GM21529 (cell line): ENCODE results near the gene NANOS2.

Experiments
- ATAC-seq: cut with Tn5 transposase; IDR thresholded peaks from one replicate; pipeline ENCODE4 v1.9.1; 2021; ENCODE audit not compliant: unreplicated experiment

NANOS2 gene

DNA sequence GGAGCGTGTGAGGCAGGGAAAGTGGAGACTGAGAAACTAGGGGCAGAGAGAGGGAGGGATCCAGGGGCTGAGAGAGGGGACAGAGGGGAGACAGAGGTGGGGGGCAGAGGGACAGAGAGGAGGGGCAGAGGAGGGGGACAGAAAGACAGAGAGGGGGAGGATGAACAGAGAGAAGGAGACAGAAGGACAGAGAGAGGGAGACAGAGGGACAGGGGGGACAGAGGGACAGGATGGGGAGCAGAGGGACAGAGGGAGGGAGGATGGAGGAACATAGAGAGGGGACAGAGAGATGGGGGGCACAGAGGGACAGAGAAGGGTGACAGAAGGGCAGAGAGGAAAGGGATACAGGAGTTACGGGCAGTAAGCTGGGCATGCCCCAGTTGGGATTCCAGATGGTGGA, 14.7 kb upstream of the NANOS2 start:
- no peak for ATAC-seq

- ATAC-seq: peak; percentile 68
These were observed 13.1 kb upstream of the NANOS2 start for GRCh38 chr19:45927565-45928261.

DNA sequence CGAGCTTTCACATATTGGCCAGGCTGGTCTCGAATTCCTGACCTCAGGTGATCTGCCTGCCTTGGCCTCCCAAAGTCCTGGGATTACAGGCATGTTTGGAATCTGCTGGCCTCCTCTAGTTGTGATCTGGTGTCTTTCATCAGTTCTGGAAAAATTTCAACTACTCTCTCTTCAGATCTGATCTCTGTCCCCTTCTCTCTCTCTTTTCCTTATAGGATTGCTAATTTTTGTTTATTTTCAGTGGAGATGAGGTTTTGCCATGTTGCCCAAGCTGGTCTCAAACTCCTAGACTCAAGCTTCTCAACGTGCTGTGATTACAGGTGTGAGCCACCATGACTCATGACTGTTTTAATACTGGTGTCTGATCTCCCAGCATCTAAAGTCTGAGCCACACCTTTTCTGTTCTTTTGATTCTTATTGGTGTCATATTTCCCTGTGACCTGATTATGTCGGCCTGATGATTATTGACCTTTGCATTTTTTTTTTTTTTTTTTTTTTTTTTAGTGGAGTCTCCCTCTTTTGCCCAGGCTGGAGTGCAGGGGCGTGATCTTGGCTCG, 10.4 kb upstream of the NANOS2 start:
- ATAC-seq: no peak

DNA sequence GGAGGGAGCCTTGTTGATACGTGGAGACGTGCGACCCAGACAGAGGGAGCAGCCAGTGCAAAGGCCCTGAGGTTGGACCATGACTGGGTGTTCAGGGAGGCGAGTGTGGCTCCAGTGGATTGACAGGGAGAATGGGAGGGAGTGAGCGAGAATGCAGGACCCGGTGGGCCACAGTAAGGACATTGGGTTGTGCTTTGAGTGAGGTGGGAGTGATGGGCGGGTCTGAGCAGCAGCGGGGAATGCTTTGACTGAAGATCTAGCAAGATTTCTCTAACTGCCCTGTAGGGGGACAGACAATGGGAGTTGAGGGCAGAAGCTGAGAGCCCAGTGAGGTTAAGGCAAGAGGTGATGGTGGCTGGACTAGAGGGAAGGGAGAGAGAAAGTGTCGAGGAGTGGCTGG, 7.7 kb upstream of the NANOS2 start:
- ATAC-seq: no peak

DNA sequence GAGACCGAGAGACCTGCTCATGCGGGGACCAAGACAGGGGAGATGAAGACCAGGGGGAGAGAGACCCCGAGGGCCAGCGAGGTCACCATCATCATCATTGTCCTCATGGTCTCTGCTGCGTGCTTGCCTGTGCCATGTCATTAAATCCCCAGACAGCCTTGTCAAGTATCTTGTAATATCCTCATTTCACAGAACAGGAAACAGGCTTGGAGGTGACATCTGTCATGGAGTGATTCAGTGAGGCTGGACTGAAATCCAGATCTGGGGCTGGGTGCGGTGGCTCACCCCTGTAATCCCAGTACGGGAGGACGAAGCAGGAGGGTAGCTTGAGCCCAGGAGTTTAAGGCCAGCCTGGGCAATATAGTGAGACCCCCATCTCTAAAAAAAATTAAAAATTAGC, 5.9 kb upstream of the NANOS2 start:
- ATAC-seq: no peak

- ATAC-seq: no peak
These were observed 5.1 kb upstream of the NANOS2 start for GRCh38 chr19:45919678-45920077.

GRCh38 chr19:45918721-45919120, 4.1 kb upstream of the NANOS2 start:
- ATAC-seq: no peak

DNA sequence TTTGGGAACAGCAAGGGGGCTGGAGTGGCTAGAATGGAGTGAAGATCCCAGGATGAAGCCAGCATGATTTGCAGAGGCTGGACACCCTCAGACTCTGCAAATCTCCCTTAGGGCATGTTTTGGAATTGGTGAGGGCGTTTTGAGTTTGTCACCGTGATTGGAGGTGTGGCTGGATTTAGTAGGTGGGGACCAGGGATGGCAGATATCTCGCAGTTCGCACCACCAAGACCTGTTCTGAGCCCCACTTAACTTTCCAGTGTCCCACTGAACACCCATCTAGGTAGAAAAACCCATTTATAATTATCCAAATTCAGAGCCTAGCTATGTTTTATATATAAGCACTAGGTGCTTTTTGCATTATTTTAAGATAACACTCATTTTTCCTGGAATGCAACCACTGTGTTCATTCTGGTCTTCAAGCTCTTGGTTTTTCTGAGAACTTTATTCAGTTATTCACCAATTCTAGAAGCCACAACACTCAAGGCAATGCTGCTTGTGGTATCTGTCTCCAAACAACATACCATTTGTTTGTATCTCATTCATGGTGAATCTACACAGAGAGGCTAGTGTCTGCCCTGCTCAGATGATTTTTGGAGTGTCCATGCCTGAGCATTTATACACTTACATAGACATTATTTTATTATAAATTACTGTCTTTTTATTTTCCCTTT, 3.0 kb upstream of the NANOS2 start:
- ATAC-seq: no peak

DNA sequence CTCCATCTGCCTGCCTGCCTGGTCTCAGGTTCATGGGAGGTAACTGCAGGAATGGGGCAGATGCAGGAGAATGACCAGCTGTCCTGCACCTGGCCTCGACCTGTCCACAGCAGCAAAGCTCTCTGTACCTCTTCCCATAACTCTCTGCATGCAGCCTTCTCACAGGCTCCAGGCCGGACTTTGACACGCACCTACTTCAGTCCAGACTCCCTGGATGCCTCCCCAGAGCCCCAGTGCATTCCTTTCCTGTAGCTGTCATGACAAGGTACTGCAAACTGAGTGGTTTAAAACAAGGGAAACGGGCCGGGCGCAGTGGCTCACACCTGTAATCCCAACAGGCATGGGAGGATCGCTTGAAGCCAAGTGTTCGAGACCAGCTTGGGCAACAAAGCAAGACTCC, 3.3 kb downstream of the NANOS2 start:
- ATAC-seq: no peak

- ATAC-seq: no peak
These were observed 5.6 kb downstream of the NANOS2 start for GRCh38 chr19:45908956-45909355.

GRCh38 chr19:45906221-45906620, 8.4 kb downstream of the NANOS2 start:
- ATAC-seq: no peak

DNA sequence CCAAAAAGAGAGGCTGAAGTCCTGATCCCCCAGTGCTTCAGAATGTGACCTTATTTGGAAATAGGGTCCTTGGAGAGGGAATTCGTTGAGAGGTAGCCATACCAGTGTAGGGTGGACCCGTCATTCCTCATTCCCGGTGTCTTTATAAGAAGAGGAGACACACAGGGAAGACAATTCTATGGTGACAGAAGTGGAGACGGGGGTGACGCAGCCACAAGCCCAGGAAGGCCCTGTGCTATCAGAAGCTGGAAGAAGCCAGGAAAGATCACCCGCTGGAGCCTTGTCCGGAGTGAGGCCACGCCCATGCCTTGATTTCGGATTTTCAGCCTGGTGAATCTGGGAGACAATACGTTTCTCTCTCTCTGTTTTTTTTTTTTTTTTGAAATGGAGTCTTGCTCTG, 9.6 kb downstream of the NANOS2 start:
- no peak for ATAC-seq

- ATAC-seq: peak; percentile 77
These were observed 11.6 kb downstream of the NANOS2 start for GRCh38 chr19:45902651-45903625.

DNA sequence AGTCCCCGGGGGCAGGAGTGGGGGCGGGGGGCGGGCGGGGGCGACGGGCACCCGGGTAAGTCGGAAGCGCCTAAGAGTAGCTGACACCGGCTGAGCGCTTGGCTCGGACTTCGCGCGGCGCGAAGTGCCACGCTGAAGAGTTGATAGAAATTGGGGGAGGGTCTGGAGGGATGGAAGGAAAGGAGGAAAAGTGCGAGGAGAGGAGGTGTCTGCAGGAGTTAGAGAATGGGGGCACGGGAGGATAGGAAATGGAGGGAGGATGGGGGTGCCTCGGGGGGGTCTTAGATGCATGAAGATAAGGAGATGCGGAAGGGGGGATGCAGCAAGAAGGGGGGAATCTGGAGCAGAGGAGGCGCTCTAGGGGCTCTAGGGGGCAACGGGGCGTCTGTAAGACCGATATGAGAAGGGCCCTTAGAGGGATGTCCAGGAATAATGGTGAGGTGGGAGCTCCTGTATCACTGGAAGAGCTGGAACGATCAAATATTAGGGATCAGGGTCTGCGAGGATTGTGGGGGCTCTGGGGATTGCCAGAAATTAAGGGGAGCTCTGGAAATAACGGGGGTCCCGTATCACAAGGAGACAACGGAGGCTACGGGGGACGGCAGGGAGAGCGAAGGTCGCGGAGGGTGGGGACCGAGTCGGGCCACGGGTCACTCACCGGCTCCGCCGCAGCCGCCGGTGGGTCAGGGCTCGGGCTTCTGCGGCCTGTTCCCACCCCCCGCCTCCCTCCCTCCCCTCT, 12.5 kb downstream of the NANOS2 start, which contains the start of gene MYPOP:
Gene MYPOP, minus strand, starts transcription at position 702 of the 739 bp plus-strand sequence. CDS start 840 bp downstream, outside the sequence.
- ATAC-seq: no peak

DNA sequence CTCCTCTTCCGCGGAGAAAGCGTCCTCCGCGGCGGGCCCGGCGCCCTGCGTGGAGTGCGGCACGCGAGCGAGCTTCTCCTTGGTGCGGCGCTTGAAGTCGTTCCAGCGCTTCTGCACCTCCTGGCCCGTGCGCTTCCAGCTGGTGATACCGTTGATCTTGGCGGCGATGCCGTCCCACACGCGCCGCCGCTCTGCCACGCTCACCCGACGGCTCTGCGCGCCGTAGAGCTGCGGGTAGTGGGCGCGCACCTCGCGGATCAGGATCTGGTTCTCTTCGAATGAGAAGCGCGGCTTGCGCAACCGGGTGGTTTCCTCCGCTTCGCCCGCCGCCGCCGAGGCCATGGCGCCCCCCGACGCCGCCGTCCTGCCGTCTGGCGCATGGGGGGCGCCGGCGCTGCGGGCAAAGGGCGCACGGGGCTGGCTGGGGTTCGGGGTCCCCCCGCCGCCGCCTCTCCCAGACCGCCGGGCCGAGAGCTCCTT, 13.1 kb downstream of the NANOS2 start:
- no peak for ATAC-seq

DNA sequence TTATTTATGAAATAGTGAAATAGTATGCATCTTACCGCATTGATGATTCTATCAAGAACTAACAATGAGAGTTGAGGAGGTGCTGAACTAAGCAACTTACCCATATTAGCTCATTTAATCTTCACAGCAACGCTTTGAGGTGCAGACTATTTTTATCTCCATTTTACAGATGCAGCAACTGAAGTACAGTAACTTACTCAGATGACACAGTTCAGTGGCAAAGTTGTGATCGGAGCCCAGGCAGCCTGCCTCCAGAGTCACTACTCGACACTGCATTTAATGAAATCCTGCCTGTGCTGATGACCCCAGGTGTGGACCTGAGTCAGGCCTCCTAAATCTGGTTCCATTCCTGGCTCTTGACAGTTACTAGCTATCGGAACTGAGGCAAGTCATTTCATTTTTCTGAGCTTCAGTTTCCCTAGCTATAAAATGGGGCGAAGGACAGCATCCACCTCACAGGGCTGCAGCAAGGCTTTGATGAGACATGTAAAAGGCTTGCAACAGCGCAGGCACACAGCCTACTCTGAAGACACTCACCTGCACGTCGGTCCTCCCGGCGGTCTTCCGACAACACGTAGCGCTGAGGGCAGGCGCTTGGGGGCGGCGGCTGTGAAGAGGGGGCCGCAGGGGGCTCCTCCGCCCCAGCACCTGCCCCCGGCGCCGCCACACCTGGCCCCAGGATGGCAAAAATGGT, 13.7 kb downstream of the NANOS2 start:
- no peak for ATAC-seq

DNA sequence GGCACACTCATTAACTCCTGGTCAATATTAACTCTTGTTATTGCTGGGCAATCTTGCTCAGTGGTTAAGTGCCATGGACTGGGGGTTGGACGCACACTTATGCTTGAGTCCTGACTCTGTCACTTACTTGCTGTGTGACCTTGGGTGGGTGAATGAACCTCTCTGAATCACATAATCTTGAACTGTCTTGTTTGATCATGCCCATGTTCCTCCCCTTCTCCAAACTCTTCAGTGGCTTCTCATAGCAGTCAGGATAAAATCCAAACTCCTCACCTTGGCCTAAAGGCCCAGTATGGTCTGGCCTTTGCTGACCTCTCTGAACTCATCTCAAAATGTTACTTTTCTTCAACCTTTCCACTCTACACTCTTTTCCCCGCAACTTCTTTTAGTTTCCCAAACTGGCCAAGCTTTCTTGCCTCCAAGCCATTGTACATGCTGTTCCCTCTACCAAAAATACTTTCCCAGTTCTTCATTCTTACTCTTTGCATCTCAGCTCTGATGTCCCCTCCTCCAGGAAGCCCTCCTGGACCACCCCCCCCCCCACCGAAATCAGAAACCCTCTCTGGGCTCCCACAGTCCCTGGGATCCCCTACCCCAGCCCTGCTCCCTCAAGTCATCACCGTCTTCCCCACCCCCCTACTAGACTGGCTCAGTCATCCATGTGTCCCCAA, 14.5 kb downstream of the NANOS2 start:
- no peak for ATAC-seq

GRCh38 chr19:45899253-45899652, 15.3 kb downstream of the NANOS2 start:
- no peak for ATAC-seq

DNA sequence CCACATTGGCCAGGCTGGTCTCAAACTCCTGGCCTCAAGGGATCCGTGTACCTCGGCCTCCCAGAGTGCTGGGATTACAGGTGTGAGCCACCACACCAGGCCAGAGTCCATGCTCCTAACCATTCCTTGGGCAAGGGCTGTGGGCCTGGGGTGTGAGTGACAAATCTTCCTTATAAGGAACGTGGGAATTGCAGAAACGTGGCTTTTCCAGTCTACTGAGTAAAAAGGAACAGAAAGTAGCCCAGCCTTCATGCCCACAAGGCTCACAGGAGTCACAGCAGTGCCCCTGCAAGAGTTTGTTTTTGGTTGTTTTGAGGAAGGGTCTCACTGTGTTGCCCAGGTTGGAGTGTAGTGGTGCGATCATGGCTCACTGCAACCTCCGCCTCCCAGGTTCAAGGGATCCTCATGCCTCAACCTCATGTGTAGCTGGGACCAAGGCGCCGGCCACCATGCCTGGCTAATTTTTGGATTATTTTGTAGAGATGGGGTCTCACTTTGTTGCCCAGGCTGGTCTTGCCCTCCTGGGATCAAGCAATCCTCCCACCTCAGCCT, 17.2 kb downstream of the NANOS2 start:
- no peak for ATAC-seq
